HEK293 (cell line): ENCODE data around the gene PCBP3.

ENCODE experiments used
- CTCF ChIA-PET: fragments of 350-600 bp; formaldehyde crosslinking; extraction: SDS; loops from one replicate; lab custom pipeline; 2021; ENCODE audit warnings: antibody characterized with exemption; lab: Yijun Ruan, JAX
- POLR2A ChIA-PET: fragments of 300-600 bp; formaldehyde crosslinking; extraction: SDS; loops from one replicate; lab custom pipeline; 2020; ENCODE audit warnings: antibody characterized with exemption, inconsistent platforms; lab: Yijun Ruan, JAX
- H3K27ac ChIP-seq: fragments of 200-500 bp; sonication (Bioruptor generic); 2 replicates; pipeline ENCODE4 v1.5.1; 2014; ENCODE audit warnings: low read depth, low read length, control low read depth, inconsistent platforms; ENCODE audit errors: extremely low read depth
- H3K36me3 ChIP-seq, 2 experiments: fragments of 200-500 bp in 1 of 2; sonication (Bioruptor generic) in 1 of 2; 1 replicate in 1 of 2; 2 replicates in 1 of 2; pipeline ENCODE4 v1.5.1; 2014 to 2017; ENCODE audit warnings: inconsistent platforms in 2 of 2, low read length in 2 of 2; ENCODE audit not compliant: control insufficient read depth in 2 of 2, insufficient read depth in 1 of 2
- H3K4me1 ChIP-seq: fragments of 200-500 bp; sonication (Bioruptor generic); 2 replicates; pipeline ENCODE4 v1.5.1; 2014; ENCODE audit warnings: mild to moderate bottlenecking, low read length, inconsistent platforms; ENCODE audit not compliant: control insufficient read depth, insufficient read depth
- H3K4me3 ChIP-seq: 2 replicates; pipeline ENCODE4 v1.5.1; 2011; ENCODE audit warnings: low read depth, mild to moderate bottlenecking, control low read depth, low read length, moderate library complexity
- H3K9me3 ChIP-seq: fragments of 200-500 bp; sonication (Bioruptor generic); 2 replicates; pipeline ENCODE4 v1.5.1; 2014; ENCODE audit warnings: low read depth, low read length, inconsistent platforms; ENCODE audit not compliant: control insufficient read depth, insufficient read depth
- REPIN1 ChIP-seq: fragments of 450-650 bp; formaldehyde crosslinking; IDR thresholded peaks from 2 replicates; pipeline ENCODE4 v1.5.1; 2017; ENCODE audit warnings: missing biosample characterization, missing genetic modification characterization, low read depth
- SCRT1 ChIP-seq: fragments of 450-650 bp; formaldehyde crosslinking; IDR thresholded peaks from 2 replicates; pipeline ENCODE4 v1.5.1; 2016; ENCODE audit warnings: missing biosample characterization, missing genetic modification characterization, borderline replicate concordance
- SETDB1 ChIP-seq: IDR thresholded peaks from one replicate; pipeline ENCODE4 v1.6.1; 2017; ENCODE audit warnings: mild to moderate bottlenecking, low read length, moderate library complexity, mixed read lengths; ENCODE audit not compliant: insufficient read length
- TCF7L2 ChIP-seq: IDR thresholded peaks from 2 replicates; pipeline ENCODE4 v1.6.1; 2011; ENCODE audit warnings: low read depth, mild to moderate bottlenecking, inconsistent platforms, low read length, moderate library complexity, borderline replicate concordance
- ZBTB26 ChIP-seq: fragments of 450-650 bp; formaldehyde crosslinking; optimal IDR thresholded peaks from 2 replicates; pipeline ENCODE3; 2016; ENCODE audit warnings: missing biosample characterization, mild to moderate bottlenecking, missing genetic modification characterization
- ZIC2 ChIP-seq: fragments of 450-650 bp; formaldehyde crosslinking; IDR thresholded peaks from 2 replicates; pipeline ENCODE4 v1.5.1; 2016; ENCODE audit warnings: missing biosample characterization, missing genetic modification characterization
- ZNF174 ChIP-seq: fragments of 450-650 bp; formaldehyde crosslinking; IDR thresholded peaks from 2 replicates; pipeline ENCODE4 v1.5.0; 2017; ENCODE audit warnings: missing biosample characterization, mild to moderate bottlenecking, missing genetic modification characterization
- ZNF18 ChIP-seq: fragments of 450-650 bp; formaldehyde crosslinking; IDR thresholded peaks from 2 replicates; pipeline ENCODE4 v1.5.1; 2016; ENCODE audit warnings: missing biosample characterization, missing genetic modification characterization
- ZNF324 ChIP-seq: fragments of 450-650 bp; formaldehyde crosslinking; IDR thresholded peaks from 2 replicates; pipeline ENCODE4 v1.5.1; 2016; ENCODE audit warnings: missing biosample characterization, missing genetic modification characterization
- ZNF394 ChIP-seq: fragments of 450-650 bp; formaldehyde crosslinking; IDR thresholded peaks from 2 replicates; pipeline ENCODE4 v1.5.1; 2016; ENCODE audit warnings: missing biosample characterization, missing genetic modification characterization, mild to moderate bottlenecking, moderate library complexity, borderline replicate concordance
- ZNF398 ChIP-seq: fragments of 450-650 bp; formaldehyde crosslinking; IDR thresholded peaks from 2 replicates; pipeline ENCODE4 v1.5.1; 2017; ENCODE audit warnings: missing biosample characterization, missing genetic modification characterization
- ZNF510 ChIP-seq: fragments of 450-650 bp; formaldehyde crosslinking; IDR thresholded peaks from 2 replicates; pipeline ENCODE4 v1.5.1; 2018; ENCODE audit warnings: mild to moderate bottlenecking, missing genetic modification characterization, missing biosample characterization; ENCODE audit not compliant: insufficient replicate concordance
- ZNF521 ChIP-seq: fragments of 450-650 bp; formaldehyde crosslinking; IDR thresholded peaks from 2 replicates; pipeline ENCODE4 v1.5.1; 2017; ENCODE audit warnings: missing biosample characterization, mild to moderate bottlenecking, missing genetic modification characterization
- ZNF560 ChIP-seq: fragments of 450-650 bp; formaldehyde crosslinking; IDR thresholded peaks from 2 replicates; pipeline ENCODE4 v1.5.1; 2017; ENCODE audit warnings: missing biosample characterization, missing genetic modification characterization, borderline replicate concordance
- ZNF610 ChIP-seq: fragments of 450-650 bp; formaldehyde crosslinking; IDR thresholded peaks from 2 replicates; pipeline ENCODE4 v1.5.1; 2016; ENCODE audit warnings: missing biosample characterization, missing genetic modification characterization, borderline replicate concordance
- ZNF621 ChIP-seq: fragments of 450-650 bp; formaldehyde crosslinking; IDR thresholded peaks from 2 replicates; pipeline ENCODE4 v1.5.1; 2017; ENCODE audit warnings: missing biosample characterization, missing genetic modification characterization
- ZNF664 ChIP-seq: fragments of 450-650 bp; formaldehyde crosslinking; IDR thresholded peaks from 2 replicates; pipeline ENCODE4 v1.5.1; 2016; ENCODE audit warnings: missing biosample characterization, missing genetic modification characterization
- ZSCAN16 ChIP-seq: fragments of 450-650 bp; formaldehyde crosslinking; IDR thresholded peaks from 2 replicates; pipeline ENCODE4 v1.5.1; 2016; ENCODE audit warnings: missing biosample characterization, missing genetic modification characterization

The PCBP3 gene

GRCh38 chr21:45816794-45817193 lies 173.3 kb downstream of the PCBP3 start:
- Histone ChIP-seq H3K36me3 (no peaks in the 10 kb centered on the region), H3K4me1 (peaks cover 4% of the 10 kb centered on the region; the same call in 1 of the 2 replicates), H3K27ac (no peak overlapping the region), H3K9me3 (no peaks in the 10 kb centered on the region), H3K4me3 (no peak overlapping the region)
- POLR2A ChIA-PET: no interaction called here
- no peak for TF ChIP-seq SCRT1 (tag by site-specific recombination)
- CTCF ChIA-PET: interaction anchor here (1.3 to 5.2 kb wide), 3 partner anchors 261 to 680 kb away, joined by 3 to 41 read pairs (median 8); no protein-coding TSS in a partner anchor

- peaks cover 4% of the 10 kb centered on the region; the same call in 1 of the 2 replicates for H3K4me1 ChIP-seq
- H3K27ac ChIP-seq: no peak overlapping the region
- no peaks in the 10 kb centered on the region for H3K36me3 ChIP-seq
- 0 out of 2 replicates have a peak, but pooled peaks have one; percentile 20 for TF ChIP-seq ZIC2 (tag by site-specific recombination)
- no peak for TF ChIP-seq ZNF394 (tag by site-specific recombination)
- H3K9me3 ChIP-seq: no peaks in the 10 kb centered on the region
- ChIA-PET POLR2A (no interaction called here), CTCF (interaction anchor here (0.7 to 5.2 kb wide), 5 partner anchors 19 to 681 kb away, joined by 3 to 41 read pairs (median 7); no protein-coding TSS in a partner anchor)
- no peak overlapping the region for H3K4me3 ChIP-seq
These were observed 173.8 kb downstream of the PCBP3 start for GRCh38 chr21:45817345-45817744.

- peaks cover 4% of the 10 kb centered on the region; the same call in 1 of the 2 replicates for H3K4me1 ChIP-seq
- CTCF ChIA-PET: interaction anchor here (0.6 to 5.2 kb wide), 8 partner anchors 16 to 682 kb away, joined by 3 to 41 read pairs (median 4); no protein-coding TSS in a partner anchor
These were observed 174.9 kb downstream of the PCBP3 start for GRCh38 chr21:45818276-45818903.

More at GRCh38 chr21:45818276-45818903, 174.9 kb downstream of the PCBP3 start:
- no peaks in the 10 kb centered on the region for H3K36me3 ChIP-seq
- H3K27ac ChIP-seq: no peak overlapping the region
- POLR2A ChIA-PET: no interaction called here
- TF ChIP-seq ZNF398 (no peak), ZNF174 (tag by site-specific recombination) (no peak), REPIN1 (no peak), ZBTB26 (tag by site-specific recombination) (no peak), ZNF621 (tag by site-specific recombination) (0 out of 2 replicates have a peak, but pooled peaks have one; percentile 18), ZNF510 (tag by site-specific recombination) (no peak), ZNF521 (tag by site-specific recombination) (no peak), ZNF560 (tag by site-specific recombination) (no peak), ZNF324 (tag by site-specific recombination) (no peak), ZNF664 (tag by site-specific recombination) (no peak), SETDB1 (no peak), TCF7L2 (no peak), ZSCAN16 (tag by site-specific recombination) (no peak), ZNF18 (tag by site-specific recombination) (0 out of 2 replicates have a peak, but pooled peaks have one; percentile 7), ZNF610 (tag by site-specific recombination) (no peak)
- H3K9me3 ChIP-seq: no peaks in the 10 kb centered on the region
- H3K4me3 ChIP-seq: no peak overlapping the region
